DMS114 treated with DMSO at 0.1 percent for 48 hours (cell line): ENCODE data around the gene CCDC77.

Source experiments
- DNase-seq: peaks from one replicate; lab custom pipeline; 2025; ENCODE audit not compliant: unreplicated experiment; lab: John Stamatoyannopoulos, UW

CCDC77 gene

GRCh38 chr12:452667-453210 is 51.3 kb downstream of the CCDC77 start:
- no peak for DNase-seq

DNA sequence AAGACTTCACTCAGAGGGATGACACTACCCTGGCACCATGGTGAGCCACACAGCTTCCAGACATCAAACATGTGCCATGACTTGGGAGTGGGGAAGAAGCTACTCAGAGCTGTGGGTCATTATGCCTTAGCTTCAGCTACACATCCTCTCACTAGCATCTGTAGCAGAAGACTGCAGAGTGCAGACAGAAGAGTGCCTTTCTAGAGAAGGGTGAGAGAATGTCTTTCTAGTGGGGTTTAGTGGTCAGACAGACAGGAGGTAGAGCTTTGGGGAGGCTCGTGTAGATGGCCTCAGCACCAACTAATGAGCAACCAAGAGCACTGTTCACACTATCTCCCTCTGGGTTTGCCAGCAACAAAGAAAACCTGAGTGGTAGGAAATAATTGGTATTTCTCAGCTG is 53.4 kb downstream of the CCDC77 start:
- no peak for DNase-seq

DNA sequence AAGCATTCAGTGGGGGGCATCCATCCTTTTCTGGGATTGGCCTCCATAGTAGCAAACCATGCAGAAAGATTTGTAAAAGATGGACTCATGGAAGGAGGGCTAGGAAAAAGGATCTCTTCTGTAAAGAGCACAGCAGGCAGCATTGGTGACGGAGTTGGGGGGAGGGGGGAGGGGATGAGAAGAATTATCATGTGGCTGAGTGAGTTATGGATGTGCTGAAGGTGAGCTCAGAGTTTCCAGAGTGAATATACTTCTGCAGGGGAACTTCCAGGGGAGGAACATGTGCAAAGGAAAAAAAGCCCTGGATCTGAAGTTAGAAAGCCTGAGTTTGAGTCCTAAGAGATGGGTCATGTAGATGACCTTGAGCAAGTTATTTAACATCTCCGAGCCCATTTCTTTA is 54.4 kb downstream of the CCDC77 start:
- no peak for DNase-seq

DNA sequence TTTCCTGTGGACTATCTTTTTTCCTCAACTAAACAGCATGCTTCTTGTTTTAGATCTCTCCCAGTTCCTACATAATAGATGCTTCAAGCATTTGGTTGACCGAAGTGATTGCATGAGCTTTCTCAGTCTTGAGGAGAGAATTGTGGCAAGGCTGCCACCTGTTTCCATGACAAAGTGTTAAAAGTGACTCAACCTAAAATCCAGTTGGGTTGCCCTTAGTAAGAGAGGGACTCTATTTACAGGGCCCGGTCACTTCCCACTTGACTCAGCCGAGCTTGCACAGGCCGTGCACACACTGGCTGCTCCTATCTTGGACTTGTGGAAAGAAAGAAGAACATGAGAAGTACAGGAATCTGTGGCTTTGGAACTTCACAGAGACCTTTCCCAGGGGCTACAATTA is 56.2 kb downstream of the CCDC77 start:
- no peak for DNase-seq

- no peak for DNase-seq
Observed at GRCh38 chr12:459050-459429, 57.6 kb downstream of the CCDC77 start.

DNA sequence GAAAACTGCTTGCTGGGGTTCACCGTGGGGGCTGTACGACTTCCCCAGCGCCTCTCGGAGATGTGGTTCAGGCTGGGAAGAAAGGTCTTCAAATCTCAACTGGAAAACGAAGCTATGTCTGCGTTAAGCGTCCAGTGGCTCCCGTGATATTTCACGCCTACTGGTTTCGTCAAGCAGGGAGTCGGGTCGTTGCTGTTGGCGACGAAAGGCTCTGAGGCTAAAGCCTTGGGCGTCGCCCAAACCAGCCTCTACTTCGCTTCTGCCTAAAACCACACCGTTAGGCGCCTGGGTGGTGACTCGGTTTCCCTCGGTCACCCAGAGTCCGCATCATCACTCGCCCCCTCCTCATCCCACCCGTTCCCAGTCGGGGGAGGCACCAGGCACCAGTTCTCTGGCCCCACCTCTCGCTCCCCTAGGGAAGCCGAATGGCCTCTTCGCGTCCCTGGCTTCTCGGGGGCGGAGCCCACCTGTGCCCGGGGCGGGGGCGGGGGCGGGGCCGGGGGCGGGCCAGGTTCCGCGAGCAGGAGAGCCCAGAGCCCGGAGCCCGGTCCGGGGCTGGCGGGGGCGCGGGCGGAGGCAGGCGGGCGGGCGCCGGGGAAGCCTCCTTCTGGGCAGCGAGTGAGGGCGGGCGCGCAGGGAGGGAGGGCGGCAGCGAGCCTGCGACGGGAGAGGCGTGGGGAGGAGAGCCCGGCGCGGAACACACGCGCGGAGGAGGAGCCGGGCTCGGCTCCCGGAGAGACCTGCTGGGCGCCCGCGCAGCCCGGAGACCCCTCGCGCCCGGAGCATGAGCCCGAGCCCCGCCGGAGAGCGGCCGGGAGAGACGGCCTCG is 58.2 kb downstream of the CCDC77 start, which contains the start of gene B4GALNT3:
Gene B4GALNT3 (plus strand): TSS at position 510 of the 829 bp plus-strand sequence. CDS start 438 bp downstream, outside the sequence.
- DNase-seq = no peak

DNA sequence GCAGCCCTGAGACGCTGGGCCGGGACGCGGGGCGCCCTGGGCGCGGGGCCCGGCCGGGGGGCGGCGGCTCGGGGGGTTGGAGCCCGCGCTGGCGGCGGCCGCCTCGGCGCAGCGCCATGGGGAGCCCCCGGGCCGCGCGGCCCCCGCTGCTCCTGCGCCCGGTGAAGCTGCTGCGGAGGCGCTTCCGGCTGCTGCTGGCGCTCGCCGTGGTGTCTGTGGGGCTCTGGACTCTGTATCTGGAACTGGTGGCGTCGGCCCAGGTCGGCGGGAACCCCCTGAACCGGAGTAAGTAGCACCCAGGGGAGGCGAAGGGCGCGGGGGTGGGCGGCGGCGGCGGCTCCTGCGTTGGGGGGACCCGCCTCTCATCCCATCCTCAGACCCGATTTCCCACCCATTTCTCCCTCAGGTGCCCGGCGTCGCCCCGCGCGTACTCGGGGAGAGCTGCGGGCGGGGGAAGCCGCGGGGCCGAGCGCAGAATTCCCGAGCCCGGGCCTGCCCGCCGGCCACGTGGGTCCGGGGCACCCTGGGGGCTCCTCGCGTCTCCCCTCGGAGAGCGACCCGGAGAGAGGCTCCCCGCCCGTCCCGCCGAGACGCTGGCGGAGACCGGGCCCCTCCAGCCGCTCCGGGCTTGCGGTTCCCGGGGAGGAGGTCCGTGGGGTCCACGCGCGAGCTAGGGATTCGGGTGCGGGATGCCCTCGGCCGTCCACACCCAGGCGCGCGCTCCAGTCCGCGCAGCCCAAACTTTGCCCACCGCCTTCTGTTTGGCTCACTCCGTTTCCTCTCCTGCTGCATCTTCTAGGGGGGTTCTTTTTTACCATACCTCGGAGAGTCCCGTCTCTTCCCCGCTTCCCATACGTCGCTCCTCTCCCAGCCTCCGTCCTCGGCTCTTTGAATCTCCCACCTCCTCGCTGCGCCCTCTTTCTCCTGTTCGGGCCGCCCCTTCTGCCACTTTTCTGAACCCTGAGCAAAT is 59.1 kb downstream of the CCDC77 start:
- DNase-seq = no peak

DNA sequence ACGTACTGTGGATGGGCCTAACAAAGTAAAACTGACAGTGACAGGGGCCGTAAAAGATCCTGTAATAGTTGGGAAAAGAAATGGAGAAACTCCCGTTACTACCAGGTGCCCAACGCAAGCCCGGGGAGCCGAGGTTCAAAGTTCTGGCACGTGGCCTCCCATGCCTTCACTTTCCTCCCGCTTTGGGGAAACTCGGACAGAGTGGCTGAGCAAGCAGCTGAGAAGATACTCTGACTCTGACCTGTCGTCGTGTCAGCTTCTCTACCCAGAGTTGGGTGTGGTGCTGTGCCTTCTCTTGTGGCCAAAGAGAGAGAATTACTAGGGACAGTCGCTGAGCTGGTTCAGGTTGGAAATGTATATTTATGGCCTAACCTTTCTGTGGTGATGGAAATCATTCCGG is 60.0 kb downstream of the CCDC77 start:
- no peak for DNase-seq

GRCh38 chr12:462936-463705 is 61.7 kb downstream of the CCDC77 start:
- no peak for DNase-seq

GRCh38 chr12:464484-465267 is 63.2 kb downstream of the CCDC77 start:
- no peak for DNase-seq

- no peak for DNase-seq
Observed at GRCh38 chr12:466039-466438, 64.6 kb downstream of the CCDC77 start.

DNA sequence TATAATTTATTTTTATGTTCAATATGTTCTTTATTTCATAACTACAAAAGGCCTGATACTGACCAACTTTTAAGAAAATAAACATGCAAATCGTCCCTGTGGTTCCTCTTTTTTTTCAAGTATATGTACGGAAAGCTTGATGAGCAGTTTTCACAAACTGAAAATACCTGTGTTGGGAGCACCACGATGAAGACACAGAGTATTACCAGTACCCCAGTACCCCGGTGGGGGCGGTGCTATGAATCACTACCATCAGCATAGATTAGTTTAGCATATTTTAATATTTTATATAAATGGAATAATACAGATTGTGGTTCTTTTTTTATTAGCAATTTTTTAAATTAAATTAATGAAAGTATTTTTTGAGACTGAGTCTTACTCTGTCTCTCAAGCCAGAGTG is 65.3 kb downstream of the CCDC77 start:
- DNase-seq = no peak

- DNase-seq = no peak
Observed at GRCh38 chr12:467591-467990, 66.1 kb downstream of the CCDC77 start.

DNA sequence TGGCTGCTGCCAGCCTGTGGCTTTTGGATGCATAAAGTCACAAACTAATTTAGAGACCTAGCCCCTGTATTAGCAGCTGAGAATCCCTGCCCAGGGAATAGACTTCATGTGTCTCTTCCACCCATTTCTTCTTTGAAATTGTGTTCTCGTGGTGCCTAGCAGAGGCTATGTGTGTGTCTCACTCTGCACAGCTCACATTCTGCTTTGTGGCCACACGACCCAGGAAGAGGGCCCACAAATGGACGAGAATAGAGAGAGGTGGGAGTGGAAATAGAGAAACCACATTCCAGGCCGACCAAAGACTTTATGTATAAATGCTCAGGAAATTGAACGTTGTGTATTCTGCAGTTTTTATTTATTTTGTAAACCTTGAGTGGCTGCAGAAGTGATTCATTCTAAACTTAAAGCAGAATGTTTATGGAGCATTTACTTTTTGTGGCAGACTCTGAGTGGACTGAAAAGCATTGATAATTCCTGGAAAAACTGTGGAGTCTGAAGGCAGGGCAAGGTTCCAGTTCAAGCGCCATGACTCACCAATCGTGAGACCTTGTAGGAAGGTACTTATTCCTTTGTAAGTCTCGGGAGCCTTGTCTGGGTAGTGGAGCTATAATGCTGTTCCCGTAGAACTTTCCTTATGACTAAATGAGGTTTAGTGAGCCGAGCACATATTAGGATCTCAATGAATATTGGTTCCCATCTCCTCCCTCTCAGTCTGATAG is 67.4 kb downstream of the CCDC77 start:
- no peak for DNase-seq

- no peak for DNase-seq
Observed at GRCh38 chr12:470133-470532, 68.7 kb downstream of the CCDC77 start.

- DNase-seq = no peak
Observed at GRCh38 chr12:473198-473597, 71.8 kb downstream of the CCDC77 start.

DNA sequence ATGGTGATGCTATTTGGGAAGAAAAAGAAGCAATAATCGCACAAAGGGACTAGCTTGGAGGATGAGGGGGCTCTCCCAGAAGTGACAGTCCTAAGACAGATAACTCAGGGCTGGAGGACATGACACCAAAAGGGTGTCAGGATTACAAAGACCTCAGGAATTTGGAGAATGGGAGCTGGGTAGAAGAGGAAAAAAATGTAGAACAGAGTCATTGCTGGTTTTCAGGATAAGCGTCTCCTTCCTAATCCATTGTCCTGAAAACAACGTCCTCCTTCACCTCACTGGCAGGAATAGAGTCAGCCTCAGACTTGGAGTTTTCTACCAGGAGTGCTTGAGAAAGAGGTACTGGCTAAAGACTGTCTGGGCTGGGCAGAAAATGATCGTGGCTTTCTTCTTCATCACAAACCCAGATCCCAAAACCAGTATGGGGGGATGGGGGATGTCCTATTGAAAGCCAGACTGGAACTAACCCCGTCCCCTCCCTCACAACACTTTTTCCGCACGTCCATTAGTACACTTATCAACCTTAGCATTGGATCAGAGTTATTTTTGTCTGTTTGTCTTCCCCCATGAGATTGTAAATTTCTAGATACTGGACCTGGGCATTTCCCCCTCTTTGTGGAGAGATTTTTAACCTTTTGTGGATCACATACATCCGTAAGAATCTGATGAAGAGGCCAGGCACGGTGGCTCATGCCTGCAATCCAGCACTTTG is 72.6 kb downstream of the CCDC77 start:
- no peak for DNase-seq

GRCh38 chr12:475286-475685 is 73.8 kb downstream of the CCDC77 start:
- DNase-seq = no peak

- DNase-seq = no peak
Observed at GRCh38 chr12:479161-479560, 77.7 kb downstream of the CCDC77 start.
